H1 (cell line): ENCODE results near the gene STAC2. TPM values are rescaled to one million over a fixed set of nuclear protein-coding genes. Genes with fewer than 3 reads are reported as not detected.

Source experiments
- CTCF ChIA-PET: fragments of 300-600 bp; sonication (Branson Sonifier 250); formaldehyde crosslinking; loops from one replicate; lab custom pipeline; 2021; ENCODE audit not compliant: partially characterized antibody; lab: Charles Lee
- POLR2A ChIA-PET: fragments of 300-600 bp; sonication (Branson Sonifier 250); formaldehyde crosslinking; loops from one replicate; lab custom pipeline; 2021; ENCODE audit warnings: inconsistent platforms; ENCODE audit not compliant: partially characterized antibody; lab: Charles Lee
- DNase-seq, 2 experiments: peaks; one replicate each; pipeline versions ENCODE4 v3.0.0 to v3.0.0-alpha.2; 2010 to 2022; ENCODE audit warnings: low spot score in 2 of 2, low read depth in 1 of 2, mixed read lengths in 1 of 2
- FAIRE-seq: peaks from 2 replicates; lab custom pipeline; 2011; peaks lifted over from hg19 to GRCh38; lab: Jason Lieb, UNC
- H2AFZ ChIP-seq: 2 replicates; pipeline ENCODE4 v1.8.1; 2012; ENCODE audit warnings: low read length, inconsistent platforms
- H2AK5ac ChIP-seq: 2 replicates; pipeline ENCODE4 v1.6.1; 2013; ENCODE audit warnings: low read depth, low read length
- H2BK120ac ChIP-seq: replicated peaks from 2 replicates; pipeline ENCODE3; 2013; ENCODE audit warnings: low read depth, low read length, inconsistent platforms
- H2BK12ac ChIP-seq: 2 replicates; pipeline ENCODE4 v1.6.1; 2013; ENCODE audit warnings: low read depth, low read length
- H2BK15ac ChIP-seq: 2 replicates; pipeline ENCODE4 v1.6.1; 2013; ENCODE audit warnings: low read length
- H2BK20ac ChIP-seq: 2 replicates; pipeline ENCODE4 v1.6.1; 2013; ENCODE audit warnings: low read length
- H2BK5ac ChIP-seq: 2 replicates; pipeline ENCODE4 v1.6.1; 2013; ENCODE audit warnings: low read depth, low read length
- H3K14ac ChIP-seq: 2 replicates; pipeline ENCODE4 v1.6.1; 2013; ENCODE audit warnings: inconsistent platforms; ENCODE audit not compliant: insufficient read length
- H3K18ac ChIP-seq: 2 replicates; pipeline ENCODE4 v1.6.1; 2013; ENCODE audit warnings: low read length; ENCODE audit errors: extremely low read depth
- H3K23ac ChIP-seq: 2 replicates; pipeline ENCODE4 v1.6.1; 2013; ENCODE audit warnings: inconsistent platforms; ENCODE audit not compliant: insufficient read length
- H3K23me2 ChIP-seq: 2 replicates; pipeline ENCODE4 v1.6.1; 2013; ENCODE audit warnings: low read depth, low read length
- H3K27ac ChIP-seq: 2 replicates; pipeline ENCODE4 v1.6.1; 2011; ENCODE audit warnings: low read depth, low read length, inconsistent platforms
- H3K27me3 ChIP-seq, 4 experiments: replicated peaks in 1 of 4; 1 replicate in 1 of 4; 2 replicates in 3 of 4; pipeline versions ENCODE4 v1.6.1 to v1.8.1; 2011 to 2013; ENCODE audit warnings: low read length in 3 of 4, mild to moderate bottlenecking in 3 of 4, inconsistent platforms in 2 of 4, mixed read lengths in 2 of 4, moderate library complexity in 1 of 4; ENCODE audit not compliant: control insufficient read depth in 3 of 4, insufficient read depth in 3 of 4; ENCODE audit errors: extremely low read depth in 1 of 4
- H3K36me3 ChIP-seq, 4 experiments: 2 replicates each; pipeline versions ENCODE4 v1.6.1 to v1.8.1; 2011 to 2013; ENCODE audit warnings: mild to moderate bottlenecking in 4 of 4, low read length in 3 of 4, moderate library complexity in 2 of 4, control low read depth in 1 of 4, inconsistent platforms in 1 of 4; ENCODE audit not compliant: insufficient read depth in 4 of 4, control insufficient read depth in 2 of 4
- H3K4ac ChIP-seq: replicated peaks from 2 replicates; pipeline ENCODE3; 2013; ENCODE audit warnings: low read length, low read depth, mixed read lengths, inconsistent platforms; ENCODE audit not compliant: insufficient read length
- H3K4me1 ChIP-seq, 4 experiments: replicated peaks in 1 of 4; 1 replicate in 1 of 4; 2 replicates in 3 of 4; pipeline versions ENCODE4 v1.6.1 to v1.8.1; 2011 to 2013; ENCODE audit warnings: low read length in 3 of 4, inconsistent platforms in 2 of 4, mixed read lengths in 1 of 4; ENCODE audit not compliant: insufficient read depth in 4 of 4, control insufficient read depth in 3 of 4
- H3K4me2 ChIP-seq, 2 experiments: 2 replicates each; pipeline versions ENCODE4 v1.6.1 to v1.8.1; 2011 to 2013; ENCODE audit warnings: low read depth in 2 of 2, low read length in 2 of 2, control low read depth in 1 of 2, inconsistent platforms in 1 of 2, mild to moderate bottlenecking in 1 of 2; ENCODE audit not compliant: insufficient read depth in 1 of 2
- H3K4me3 ChIP-seq, 4 experiments: fragments of 200-600, 300-600 bp in 1 of 4; sonication (generic), shearing (Covaris generic), sonication (Bioruptor Twin) in 1 of 4; 2 replicates each; pipeline versions ENCODE4 v1.5.1 to v1.8.1; 2011 to 2016; ENCODE audit warnings: low read length in 4 of 4, low read depth in 3 of 4, control low read depth in 2 of 4, inconsistent platforms in 2 of 4, mild to moderate bottlenecking in 2 of 4, mixed read lengths in 1 of 4, moderate library complexity in 1 of 4; ENCODE audit not compliant: insufficient read depth in 2 of 4; ENCODE audit errors: extremely low read depth in 1 of 4
- H3K56ac ChIP-seq: replicated peaks from 2 replicates; pipeline ENCODE3; 2013; ENCODE audit warnings: low read depth, mild to moderate bottlenecking, mixed read lengths, low read length, inconsistent platforms; ENCODE audit not compliant: insufficient read length
- H3K79me1 ChIP-seq: 2 replicates; pipeline ENCODE4 v1.6.1; 2013; ENCODE audit warnings: low read depth, low read length, control low read depth
- H3K79me2 ChIP-seq, 2 experiments: 2 replicates each; pipeline versions ENCODE4 v1.6.1 to v1.8.1; 2012 to 2013; ENCODE audit warnings: low read length in 2 of 2, mild to moderate bottlenecking in 2 of 2, inconsistent platforms in 1 of 2; ENCODE audit not compliant: insufficient read depth in 2 of 2, control insufficient read depth in 1 of 2
- H3K9ac ChIP-seq, 4 experiments: replicated peaks in 1 of 4; 1 replicate in 1 of 4; 2 replicates in 3 of 4; pipeline versions ENCODE4 v1.6.1 to v1.8.1; 2011 to 2013; ENCODE audit warnings: low read depth in 3 of 4, low read length in 3 of 4, control low read depth in 2 of 4, mild to moderate bottlenecking in 2 of 4, moderate library complexity in 2 of 4, inconsistent platforms in 1 of 4; ENCODE audit errors: extremely low read depth in 1 of 4
- H3K9me3 ChIP-seq, 2 experiments: 2 replicates each; pipeline versions ENCODE4 v1.6.1 to v1.8.1; 2012 to 2013; ENCODE audit warnings: mild to moderate bottlenecking in 2 of 2, moderate library complexity in 2 of 2, control low read depth in 1 of 2, inconsistent platforms in 1 of 2, low read depth in 1 of 2, low read length in 1 of 2, mixed read lengths in 1 of 2; ENCODE audit not compliant: insufficient read depth in 2 of 2
- H4K20me1 ChIP-seq, 2 experiments: replicated peaks in 1 of 2; 2 replicates each; pipeline versions ENCODE3 to v1.8.1; 2011 to 2013; ENCODE audit warnings: inconsistent platforms in 2 of 2, low read length in 2 of 2, mild to moderate bottlenecking in 1 of 2; ENCODE audit not compliant: insufficient read depth in 2 of 2, control insufficient read depth in 1 of 2
- H4K5ac ChIP-seq: 2 replicates; pipeline ENCODE4 v1.6.1; 2013; ENCODE audit warnings: low read length, low read depth, mixed read lengths, inconsistent platforms; ENCODE audit not compliant: insufficient read length
- H4K8ac ChIP-seq: 2 replicates; pipeline ENCODE4 v1.8.0; 2013; ENCODE audit warnings: mild to moderate bottlenecking, moderate library complexity, low read length, inconsistent platforms; ENCODE audit not compliant: insufficient read depth; ENCODE audit errors: extremely low read depth
- H4K91ac ChIP-seq: replicated peaks from 2 replicates; pipeline ENCODE3; 2013; ENCODE audit warnings: low read length, mixed read lengths, inconsistent platforms; ENCODE audit not compliant: insufficient read length
- CREB1 ChIP-seq: IDR thresholded peaks from 2 replicates; pipeline ENCODE4 v1.6.1; 2012; ENCODE audit warnings: inconsistent platforms
- EGR1 ChIP-seq: IDR thresholded peaks from 2 replicates; pipeline ENCODE4 v1.6.1; 2011; ENCODE audit warnings: low read depth, low read length, borderline replicate concordance
- GABPA ChIP-seq: IDR thresholded peaks from 2 replicates; pipeline ENCODE4 v1.6.1; 2011; ENCODE audit warnings: mild to moderate bottlenecking, low read length, moderate library complexity, borderline replicate concordance; ENCODE audit not compliant: insufficient read depth
- KDM4A ChIP-seq: IDR thresholded peaks from one replicate; pipeline ENCODE4 v1.7.1; 2012; ENCODE audit warnings: low read depth, mild to moderate bottlenecking, moderate library complexity, low read length, inconsistent platforms; ENCODE audit not compliant: severe bottlenecking
- MAFK ChIP-seq: IDR thresholded peaks from 2 replicates; pipeline ENCODE4 v1.6.1; 2012; ENCODE audit warnings: low read depth, mild to moderate bottlenecking, improper control_type of control experiment, low read length
- POLR2A ChIP-seq, 2 experiments: IDR thresholded peaks; 1 replicate in 1 of 2; 2 replicates in 1 of 2; pipeline ENCODE4 v1.6.1; 2011; ENCODE audit warnings: low read depth in 2 of 2, low read length in 2 of 2, mild to moderate bottlenecking in 2 of 2; ENCODE audit errors: control extremely low read depth in 1 of 2
- RBBP5 ChIP-seq: IDR thresholded peaks from 2 replicates; pipeline ENCODE4 v1.7.1; 2012; ENCODE audit warnings: low read depth, mild to moderate bottlenecking, inconsistent platforms, low read length, moderate library complexity, borderline replicate concordance
- SAP30 ChIP-seq: fragments of 300-600 bp; sonication (generic); IDR thresholded peaks from 2 replicates; pipeline ENCODE4 v1.7.1; 2012; ENCODE audit warnings: low read length, moderate library complexity, mild to moderate bottlenecking, inconsistent platforms; ENCODE audit not compliant: insufficient read depth, insufficient replicate concordance
- SP1 ChIP-seq: IDR thresholded peaks from 2 replicates; pipeline ENCODE4 v1.6.1; 2011; ENCODE audit warnings: low read depth, low read length
- SP2 ChIP-seq: IDR thresholded peaks from 2 replicates; pipeline ENCODE4 v1.6.1; 2012; ENCODE audit warnings: mild to moderate bottlenecking, low read length, inconsistent platforms
- SP4 ChIP-seq: IDR thresholded peaks from 2 replicates; pipeline ENCODE4 v1.6.1; 2012; ENCODE audit warnings: low read length, inconsistent platforms
- TAF1 ChIP-seq: IDR thresholded peaks from 2 replicates; pipeline ENCODE4 v1.6.1; 2011; ENCODE audit warnings: mild to moderate bottlenecking, low read depth, low read length
- TBP ChIP-seq: IDR thresholded peaks from 2 replicates; pipeline ENCODE4 v1.6.1; 2011; ENCODE audit warnings: low read depth, low read length, improper control_type of control experiment
- YY1 ChIP-seq: IDR thresholded peaks from 2 replicates; pipeline ENCODE4 v1.6.1; 2011; ENCODE audit warnings: low read depth, mild to moderate bottlenecking, low read length
- WGBS, 2 experiments: shearing (Covaris generic) in 1 of 2; methylation state at CpG; one replicate each; pipeline versions ENCODE4 v1.1.6 to v1.1.7; 2013 to 2015; ENCODE audit warnings: low lambda C conversion rate in 2 of 2, mixed read lengths in 2 of 2, inconsistent platforms in 1 of 2, low coverage in 1 of 2, missing lambda C conversion rate in 1 of 2; ENCODE audit not compliant: insufficient replicate concordance in 2 of 2, insufficient coverage in 1 of 2, insufficient read length in 1 of 2; ENCODE audit errors: extremely low coverage in 1 of 2, missing lambda C conversion rate in 1 of 2; 5-methylcytosine and 5-hydroxymethylcytosine counted together
- polyA plus RNA-seq, 7 experiments: library from polyadenylated mRNA; depleted of rRNA in 3 of 7; stranded (reverse) in 5 of 7; unstranded in 2 of 7; fragments of >200 nt in 5 of 7; fragments of 200-250 nt in 2 of 7; gene quantifications; 1 replicate in 5 of 7; 2 replicates in 1 of 7; 4 replicates in 1 of 7; pipeline versions ENCODE4 v1.2.1 to v1.2.3, GENCODE V29; 2011 to 2013; ENCODE audit warnings: missing spikeins in 2 of 7, mixed read lengths in 2 of 7
- total RNA-seq: library from RNA; stranded (reverse); fragmentation: NEBNext Ultra II Directional; extraction: Animal tissue kit (Norgen Biotek cat#: 25700); gene quantifications from 2 replicates; pipeline ENCODE4 v1.2.1, GENCODE V29; 2021

Gene STAC2
- total and polyA plus RNA-seq, 2 of the 8 experiments (the other 6 are each of a cell fraction or from before 2014, with no cell fraction given): 1.5 to 6.0 TPM

DNA sequence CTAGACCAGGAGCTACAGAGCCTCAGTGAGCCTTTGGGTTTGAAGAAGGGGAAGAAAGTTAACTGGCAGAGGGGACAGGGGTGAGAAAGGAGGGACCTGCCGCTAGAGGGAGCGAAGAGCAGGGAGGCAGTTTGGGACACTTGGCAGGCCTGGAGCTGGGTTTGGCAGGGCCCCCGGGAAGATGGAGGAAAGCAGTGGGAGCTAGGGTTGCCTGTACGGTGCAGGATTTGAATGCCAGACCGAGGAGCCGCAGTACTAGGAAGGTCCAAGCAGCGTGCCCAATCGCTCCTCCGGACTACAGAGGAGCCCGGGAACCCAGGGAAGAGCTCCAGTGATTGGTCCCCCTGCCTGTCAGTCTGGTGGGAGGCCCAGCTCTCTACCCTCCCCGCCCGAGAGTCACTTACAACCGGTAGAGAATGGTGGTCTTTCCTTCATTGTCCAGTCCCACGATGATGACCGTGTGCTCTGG is 61.0 kb downstream of the STAC2 start:
- no peak overlapping the region for H2BK12ac ChIP-seq
- ChIA-PET POLR2A (interaction anchor here (0.7 to 3.9 kb wide), 8 partner anchors 9 to 193 kb away, joined by 3 to 35 read pairs (median 5); partner anchors contain the start of gene RPL19), CTCF (interaction anchor here (0.6 to 10.8 kb wide), 46 partner anchors 10 to 667 kb away, joined by 3 to 151 read pairs (median 4); partner anchors contain the start of genes LASP1NB and RPL19)
- no peak overlapping the region for H3K14ac ChIP-seq
- H3K18ac ChIP-seq: peak overlapping the region; percentile 44; the same call in 1 of the 2 replicates
- H2BK5ac ChIP-seq: no peak overlapping the region
- H4K91ac ChIP-seq: no peak overlapping the region
- no peak overlapping the region for H2BK120ac ChIP-seq
- no peak overlapping the region for H2BK15ac ChIP-seq
- H4K8ac ChIP-seq: peak overlapping the region; percentile 39; the same call in 1 of the 2 replicates
- H3K79me1 ChIP-seq: no peaks in the 10 kb centered on the region
- WGBS, 2 experiments: 2% methylated on average over 15 of the region's 15 CpGs; no CpG with 5 or more reads in 1 of the 2 experiments
- no peak overlapping the region for H3K4ac ChIP-seq
- H3K56ac ChIP-seq: no peak overlapping the region
- no peak overlapping the region for H2BK20ac ChIP-seq
- peaks cover 12% of the 10 kb centered on the region; the same call in 1 of the 2 replicates for H3K23me2 ChIP-seq
- no peak overlapping the region for H2AK5ac ChIP-seq
- peaks cover 0 to 8% (median 6%) of the 10 kb centered on the region in 4 experiments; a peak in 5 of 7 replicates for H3K4me1 ChIP-seq
- no peak overlapping the region for H4K5ac ChIP-seq
- DNase-seq: peak; percentile 90 to 91
- peaks cover 14 to 31% (median 25%) of the 10 kb centered on the region in 4 experiments for H3K27me3 ChIP-seq
- FAIRE-seq: peak; percentile 88
- H3K23ac ChIP-seq: no peak overlapping the region
- no peaks in the 10 kb centered on the region for H3K9me3 ChIP-seq
- no peaks in the 10 kb centered on the region for H4K20me1 ChIP-seq
- H3K79me2 ChIP-seq: no peaks in the 10 kb centered on the region
- no peaks in the 10 kb centered on the region for H3K36me3 ChIP-seq
- peak overlapping the region; percentile 58 to 84 (median 77) for H3K4me3 ChIP-seq
- H2AFZ ChIP-seq: peak overlapping the region; percentile 96
- no peak overlapping the region for H3K9ac ChIP-seq
- H3K4me2 ChIP-seq: peak overlapping the region; percentile 95 to 96
- no peak overlapping the region for H3K27ac ChIP-seq
- TF ChIP-seq TBP (peak; percentile 70), POLR2A (IDR thresholded peaks at IDR 0.05; ENCODE audit: control extremely low read depth in 1 of 2, low read depth in 2 of 2, low read length in 2 of 2) (peak in 1 of 2 experiments; percentile 42; a peak in 1 of 3 replicates), TAF1 (peak; percentile 59; the same call in 1 of the 2 replicates), CREB1 (0 out of 2 replicates have a peak, but pooled peaks have one; percentile 28), SAP30 (peak; percentile 23), SP1 (peak; percentile 90), SP2 (peak; percentile 48), YY1 (peak; percentile 89), EGR1 (no peak), GABPA (peak; percentile 66; the same call in 1 of the 2 replicates), MAFK (no peak), SP4 (no peak), KDM4A (no peak), RBBP5 (0 out of 2 replicates have a peak, but pooled peaks have one; percentile 46)
